PC-9 (cell line): ENCODE results near the gene IRAK2. TPM values are rescaled to one million over a fixed set of nuclear protein-coding genes. Genes with fewer than 3 reads are reported as not detected.

Experiments
- BruUV-seq: library from RNA; stranded (reverse); fragments of 400-500 nt; replicated peaks from 2 replicates; lab custom pipeline; 2021; lab: Mats Ljungman, UMichigan
- CTCF ChIA-PET: fragments of 300-600 bp; sonication (Branson Sonifier 250); formaldehyde crosslinking; loops from one replicate; lab custom pipeline; 2022; ENCODE audit warnings: antibody characterized with exemption; lab: Charles Lee
- POLR2A ChIA-PET: fragments of 300-600 bp; sonication (Branson Sonifier 250); formaldehyde crosslinking; loops from one replicate; lab custom pipeline; 2022; ENCODE audit warnings: antibody characterized with exemption; ENCODE audit not compliant: unreplicated experiment; lab: Charles Lee
- DNase-seq, 2 experiments: peaks; one replicate each; pipeline versions ENCODE4 v3.0.0 to v3.0.0-alpha.2; 2015 to 2022; ENCODE audit warnings: mixed read lengths in 1 of 2
- H2AFZ ChIP-seq: fragments of 200-600 bp; sonication (generic); 2 replicates; pipeline ENCODE4 v1.8.1; 2017; ENCODE audit warnings: antibody characterized with exemption
- H3F3A ChIP-seq: fragments of 200-600 bp; sonication (generic); 2 replicates; pipeline ENCODE4 v1.8.1; 2017; ENCODE audit warnings: antibody characterized with exemption, mild to moderate bottlenecking, low read depth; ENCODE audit not compliant: insufficient read depth
- H3K27ac ChIP-seq: fragments of 200-600 bp; sonication (generic); 2 replicates; pipeline ENCODE4 v1.6.1; 2016; ENCODE audit warnings: mixed run types
- H3K27me3 ChIP-seq: fragments of 200-600 bp; sonication (generic); 2 replicates; pipeline ENCODE4 v1.6.1; 2016; ENCODE audit warnings: low read depth, mixed run types; ENCODE audit not compliant: insufficient read depth
- H3K36me3 ChIP-seq: fragments of 200-600 bp; sonication (generic); 2 replicates; pipeline ENCODE4 v1.6.1; 2016; ENCODE audit warnings: low read depth, mixed run types
- H3K4me1 ChIP-seq: fragments of 200-600 bp; sonication (generic); replicated peaks from 2 replicates; pipeline ENCODE4 v1.6.1; 2016; ENCODE audit warnings: mixed run types; ENCODE audit not compliant: insufficient read depth
- H3K4me2 ChIP-seq: fragments of 200-600 bp; sonication (generic); 2 replicates; pipeline ENCODE4 v1.6.1; 2017; ENCODE audit warnings: mixed run types
- H3K4me3 ChIP-seq: fragments of 200-600 bp; sonication (generic); 2 replicates; pipeline ENCODE4 v1.6.1; 2016; ENCODE audit warnings: mixed run types
- H3K79me2 ChIP-seq: fragments of 200-600 bp; sonication (generic); 2 replicates; pipeline ENCODE4 v1.6.1; 2017; ENCODE audit warnings: low read depth, mixed run types
- H3K9me2 ChIP-seq: fragments of 200-600 bp; sonication (generic); 2 replicates; pipeline ENCODE4 v1.8.1; 2017; ENCODE audit warnings: mild to moderate bottlenecking; ENCODE audit not compliant: insufficient read depth
- H3K9me3 ChIP-seq: fragments of 200-600 bp; sonication (generic); 2 replicates; pipeline ENCODE4 v1.8.1; 2016; ENCODE audit warnings: low read depth; ENCODE audit not compliant: insufficient read depth
- H4K20me1 ChIP-seq: fragments of 200-600 bp; sonication (generic); 2 replicates; pipeline ENCODE4 v1.8.1; 2017; ENCODE audit not compliant: insufficient read depth
- CTCF ChIP-seq: fragments of 200-600 bp; sonication (generic); conservative IDR thresholded peaks from 2 replicates; pipeline ENCODE4 v1.6.1; 2017; ENCODE audit warnings: mixed run types, antibody characterized with exemption, mild to moderate bottlenecking, moderate library complexity
- EZH2 ChIP-seq: fragments of 200-600 bp; sonication (generic); IDR thresholded peaks from 2 replicates; pipeline ENCODE4 v1.8.0; 2017; ENCODE audit warnings: antibody characterized with exemption, low read depth
- intact Hi-C: fragments of 100-400 bp; cut with micrococcal nuclease; formaldehyde crosslinking; loops from one replicate; pipeline ENCODE4 v1.10.0; 2022; ENCODE audit not compliant: unreplicated experiment
- total RNA-seq: library from RNA; stranded (reverse); gene quantifications from 2 replicates; pipeline ENCODE4 v1.2.3, GENCODE V29; 2021

IRAK2 gene
- total RNA-seq, 1 experiment from 2014 or later: 2.7 TPM

GRCh38 chr3:10194328-10195071, 29.8 kb downstream of the IRAK2 start:
- Histone ChIP-seq H3K36me3 (no peaks in the 10 kb centered on the region), H3K4me1 (peaks cover 89% of the 10 kb centered on the region), H3K9me2 (no peaks in the 10 kb centered on the region), H3K4me2 (no peak overlapping the region), H4K20me1 (no peaks in the 10 kb centered on the region), H3K4me3 (no peak overlapping the region), H2AFZ (no peak overlapping the region), H3K27ac (peak overlapping the region; percentile 97; the same call in 1 of the 2 replicates), H3K9me3 (no peaks in the 10 kb centered on the region), H3F3A (peaks cover 71% of the 10 kb centered on the region), H3K27me3 (no peaks in the 10 kb centered on the region), H3K79me2 (peaks cover 51% of the 10 kb centered on the region)
- intact Hi-C loops: no loop called here
- TF ChIP-seq CTCF (no peak), EZH2 (no peak)
- no TSS peak for BruUV-seq
- DNase-seq: no peak
- POLR2A ChIA-PET: no interaction called here
- CTCF ChIA-PET: interaction anchor here (0.5 to 0.6 kb wide), 2 partner anchors 264 to 911 kb away, joined by 3 to 14 read pairs; no protein-coding TSS in a partner anchor

- BruUV-seq: no TSS peak
- peaks cover 2% of the 10 kb centered on the region; the same call in 1 of the 2 replicates for H3K36me3 ChIP-seq
- no peaks in the 10 kb centered on the region for H4K20me1 ChIP-seq
- DNase-seq: no peak
- intact Hi-C loops: no loop called here
- peaks cover 71% of the 10 kb centered on the region for H3F3A ChIP-seq
- no peak for TF ChIP-seq CTCF
- TF ChIP-seq EZH2: no peak
- no peak overlapping the region for H3K4me2 ChIP-seq
- no peak overlapping the region for H3K27ac ChIP-seq
- H3K4me3 ChIP-seq: no peak overlapping the region
- no peaks in the 10 kb centered on the region for H3K9me3 ChIP-seq
- no peaks in the 10 kb centered on the region for H3K9me2 ChIP-seq
- POLR2A ChIA-PET: no interaction called here
- H3K27me3 ChIP-seq: no peaks in the 10 kb centered on the region
- CTCF ChIA-PET: interaction anchor here (0.6 kb wide), 1 partner anchor 265 kb away, joined by 14 read pairs; no protein-coding TSS in a partner anchor
- H2AFZ ChIP-seq: no peak overlapping the region
- peaks cover 86% of the 10 kb centered on the region for H3K4me1 ChIP-seq
- peaks cover 60% of the 10 kb centered on the region for H3K79me2 ChIP-seq
These were observed 30.8 kb downstream of the IRAK2 start for GRCh38 chr3:10195366-10196089.

DNA sequence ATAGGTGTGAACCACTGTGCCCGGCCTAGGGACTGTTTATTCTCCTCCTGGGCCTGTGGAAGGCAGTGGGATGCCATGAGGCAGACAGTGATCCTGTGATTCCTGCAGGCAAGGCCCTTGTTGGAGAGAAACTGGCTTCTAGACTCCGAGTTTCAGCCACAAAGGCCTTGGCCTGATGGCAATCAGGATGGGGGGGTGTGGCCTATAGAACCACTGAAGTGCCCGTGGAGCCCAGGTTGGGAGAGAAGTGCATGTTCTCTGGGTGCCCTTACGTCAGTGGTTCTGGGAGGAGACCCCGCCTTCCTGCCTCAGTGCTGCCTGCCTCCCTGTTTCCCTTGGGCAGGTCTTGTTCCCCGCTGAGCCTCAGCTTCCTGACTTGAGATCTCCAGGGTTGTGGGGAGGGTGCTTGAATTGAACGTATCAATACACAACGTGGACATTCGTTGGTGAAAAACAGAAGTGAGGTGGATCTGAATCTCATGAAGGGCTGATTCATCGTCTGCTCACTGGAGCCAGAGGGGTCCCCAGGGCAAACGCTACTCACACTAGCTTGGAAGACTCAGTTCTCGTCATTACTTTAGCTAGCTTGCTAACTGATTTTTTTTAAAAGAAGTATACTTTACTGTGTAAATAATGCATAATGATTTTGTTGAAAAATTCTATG, 31.8 kb downstream of the IRAK2 start:
- Histone ChIP-seq H3K36me3 (peaks cover 12% of the 10 kb centered on the region), H2AFZ (no peak overlapping the region), H3K4me2 (no peak overlapping the region), H3F3A (peaks cover 69% of the 10 kb centered on the region), H3K9me2 (no peaks in the 10 kb centered on the region), H3K27me3 (no peaks in the 10 kb centered on the region), H3K79me2 (peaks cover 65% of the 10 kb centered on the region), H3K9me3 (no peaks in the 10 kb centered on the region), H3K4me1 (peaks cover 81% of the 10 kb centered on the region), H3K27ac (peak overlapping the region; percentile 96), H3K4me3 (no peak overlapping the region), H4K20me1 (no peaks in the 10 kb centered on the region)
- TF ChIP-seq CTCF: no peak
- no peak for TF ChIP-seq EZH2
- no TSS peak for BruUV-seq
- intact Hi-C loops: no loop called here
- no peak for DNase-seq
- CTCF ChIA-PET: no interaction called here
- POLR2A ChIA-PET: no interaction called here
